GM12878 (cell line): ENCODE results near the gene ADAMTSL1. TPM values are rescaled to one million over a fixed set of nuclear protein-coding genes. Genes with fewer than 3 reads are reported as not detected.

ENCODE experiments used
- ATAC-seq: fragments of 200-7000 bp; cut with Tn5 transposase; 3 replicates; pipeline ENCODE4 v1.9.1; 2020; ENCODE audit warnings: mild to moderate bottlenecking, moderate library complexity
- BruUV-seq: library from RNA; stranded (reverse); fragments of 400-500 nt; replicated peaks from 2 replicates; lab custom pipeline; 2021; lab: Mats Ljungman, UMichigan
- CTCF ChIA-PET: fragments of 300-600 bp; sonication (Branson Sonifier 250); formaldehyde crosslinking; extraction: SDS; loops from one replicate; lab custom pipeline; 2021; ENCODE audit warnings: inconsistent platforms; lab: Yijun Ruan, JAX
- POLR2A ChIA-PET: fragments of 350-600 bp; formaldehyde crosslinking; extraction: SDS; loops from one replicate; lab custom pipeline; 2021; ENCODE audit warnings: inconsistent platforms; lab: Charles Lee
- RAD21 ChIA-PET: fragments of 300-600 bp; sonication (Branson Sonifier 250); formaldehyde crosslinking; loops from one replicate; lab custom pipeline; 2023; ENCODE audit warnings: antibody characterized with exemption; ENCODE audit not compliant: unreplicated experiment; lab: Charles Lee
- SMC1A ChIA-PET: fragments of 300-600 bp; sonication (Branson Sonifier 250); formaldehyde crosslinking; loops from one replicate; lab custom pipeline; 2023; ENCODE audit not compliant: unreplicated experiment, uncharacterized antibody; lab: Charles Lee
- DNase-seq: peaks from one replicate; pipeline ENCODE4 v3.0.0-alpha.2; 2011; ENCODE audit warnings: low read depth, low spot score
- FAIRE-seq: peaks from 3 replicates; lab custom pipeline; 2011; peaks lifted over from hg19 to GRCh38; lab: Jason Lieb, UNC
- H2AFZ ChIP-seq: 2 replicates; pipeline ENCODE4 v1.6.0; 2011; ENCODE audit warnings: low read depth, low read length, control low read depth; ENCODE audit not compliant: control insufficient read depth
- H3K27ac ChIP-seq: 2 replicates; pipeline ENCODE4 v1.5.1; 2011; ENCODE audit warnings: control low read depth; ENCODE audit not compliant: control insufficient read depth, insufficient read depth
- H3K27me3 ChIP-seq, 2 experiments: replicated peaks in 1 of 2; 2 replicates each; pipeline versions ENCODE4 v1.6.0 to v1.6.1; 2011; ENCODE audit warnings: low read length in 1 of 2; ENCODE audit not compliant: control insufficient read depth in 2 of 2, insufficient read depth in 2 of 2
- H3K36me3 ChIP-seq, 2 experiments: 2 replicates each; pipeline ENCODE4 v1.5.1; 2011; ENCODE audit warnings: low read length in 1 of 2; ENCODE audit not compliant: control insufficient read depth in 2 of 2, insufficient read depth in 2 of 2
- H3K4me1 ChIP-seq: 2 replicates; pipeline ENCODE4 v1.6.1; 2011; ENCODE audit warnings: mild to moderate bottlenecking, low read length, moderate library complexity, mixed read lengths; ENCODE audit not compliant: control insufficient read depth, insufficient read depth
- H3K4me2 ChIP-seq: 2 replicates; pipeline ENCODE4 v1.6.0; 2011; ENCODE audit warnings: control low read depth; ENCODE audit not compliant: control insufficient read depth, insufficient read depth
- H3K4me3 ChIP-seq: fragments of 200-600 bp; sonication (generic); 2 replicates; pipeline ENCODE4 v1.5.1; 2016
- H3K79me2 ChIP-seq: 2 replicates; pipeline ENCODE4 v1.6.0; 2011; ENCODE audit warnings: low read length; ENCODE audit not compliant: control insufficient read depth, insufficient read depth
- H3K9ac ChIP-seq: 2 replicates; pipeline ENCODE4 v1.8.0; 2011; ENCODE audit warnings: low read length, control low read depth, mixed read lengths; ENCODE audit not compliant: control insufficient read depth, insufficient read depth
- H3K9me3 ChIP-seq: replicated peaks from 3 replicates; pipeline ENCODE4 v1.5.1; 2011; ENCODE audit warnings: mild to moderate bottlenecking, low read length; ENCODE audit not compliant: control insufficient read depth, insufficient read depth
- H4K20me1 ChIP-seq: 2 replicates; pipeline ENCODE4 v1.6.0; 2011; ENCODE audit not compliant: control insufficient read depth, insufficient read depth
- CBX5 ChIP-seq: sonication (generic); IDR thresholded peaks from 2 replicates; pipeline ENCODE4 v1.6.1; 2016; ENCODE audit warnings: low read depth, moderate library complexity, mild to moderate bottlenecking, inconsistent platforms
- ELK1 ChIP-seq: IDR thresholded peaks from 2 replicates; pipeline ENCODE4 v1.6.1; 2012; ENCODE audit warnings: low read depth, low read length, improper control_type of control experiment
- FOXK2 ChIP-seq: fragments of 450-650 bp; IDR thresholded peaks from 2 replicates; pipeline ENCODE4 v1.6.1; 2017; ENCODE audit warnings: mild to moderate bottlenecking, moderate library complexity
- IKZF1 ChIP-seq: fragments of 450-650 bp; conservative IDR thresholded peaks from 2 replicates; pipeline ENCODE4 v1.6.1; 2017; ENCODE audit warnings: antibody characterized with exemption, mild to moderate bottlenecking
- IRF4 ChIP-seq: IDR thresholded peaks from 2 replicates; pipeline ENCODE4 v1.6.1; 2011; ENCODE audit warnings: low read depth, low read length
- MXI1 ChIP-seq: fragments of 150-350 bp; IDR thresholded peaks from 2 replicates; pipeline ENCODE4 v1.6.1; 2011; ENCODE audit warnings: low read depth, mild to moderate bottlenecking, inconsistent platforms, low read length, improper control_type of control experiment
- NFIC ChIP-seq: IDR thresholded peaks from 2 replicates; pipeline ENCODE4 v1.6.1; 2012; ENCODE audit warnings: low read depth, mild to moderate bottlenecking, inconsistent platforms, low read length, moderate library complexity
- NKRF ChIP-seq: fragments of 450-650 bp; conservative IDR thresholded peaks from 2 replicates; pipeline ENCODE4 v1.6.1; 2017; ENCODE audit warnings: mild to moderate bottlenecking, moderate library complexity
- PBX3 ChIP-seq: IDR thresholded peaks from 2 replicates; pipeline ENCODE4 v1.6.1; 2011; ENCODE audit warnings: mild to moderate bottlenecking, low read depth, low read length, moderate library complexity; ENCODE audit not compliant: insufficient replicate concordance
- POLR2AphosphoS2 ChIP-seq: IDR thresholded peaks from 2 replicates; pipeline ENCODE4 v1.6.1; 2011; ENCODE audit warnings: low read depth, mild to moderate bottlenecking, low read length, improper control_type of control experiment, moderate library complexity
- POLR2AphosphoS5 ChIP-seq: IDR thresholded peaks from 2 replicates; pipeline ENCODE4 v1.6.1; 2011; ENCODE audit warnings: mild to moderate bottlenecking, low read length, inconsistent platforms
- SMAD5 ChIP-seq: IDR thresholded peaks from 2 replicates; pipeline ENCODE4 v1.6.1; 2016; ENCODE audit warnings: antibody characterized with exemption, low read depth
- SUZ12 ChIP-seq: fragments of 200-600 bp; sonication (generic); IDR thresholded peaks from one replicate; pipeline ENCODE4 v1.6.1; 2018; ENCODE audit warnings: antibody characterized with exemption, mild to moderate bottlenecking; ENCODE audit not compliant: unreplicated experiment
- TARDBP ChIP-seq: IDR thresholded peaks from 2 replicates; pipeline ENCODE4 v1.6.1; 2016; ENCODE audit warnings: borderline replicate concordance
- YY1 ChIP-seq: IDR thresholded peaks from 2 replicates; pipeline ENCODE4 v1.6.1; 2011; ENCODE audit warnings: low read depth, mild to moderate bottlenecking, low read length
- WGBS: methylation state at CpG from one replicate; pipeline ENCODE4 v1.1.6; 2016; ENCODE audit warnings: low lambda C conversion rate; ENCODE audit not compliant: insufficient replicate concordance, insufficient coverage; ENCODE audit errors: missing lambda C conversion rate; 5-methylcytosine and 5-hydroxymethylcytosine counted together
- in situ Hi-C: fragments of 300-500 bp; cut with MboI; formaldehyde crosslinking; loops from 9 replicates; pipeline ENCODE4 v1.14.3; 2018; ENCODE audit warnings: mixed read lengths
- intact Hi-C: fragments of 100-400 bp; cut with micrococcal nuclease; formaldehyde crosslinking; loops from one replicate; pipeline ENCODE4 v1.14.2; 2022; ENCODE audit not compliant: unreplicated experiment
- polyA plus RNA-seq, 11 experiments: library from polyadenylated mRNA; depleted of rRNA in 4 of 11; unstranded in 6 of 11; stranded (reverse) in 5 of 11; fragments of >200 nt; fragmentation: Nextera tagmentation in 4 of 11; fragmentation: Illumina TruSeq in 1 of 11; extraction: Ambion mirVana in 4 of 11; extraction: Trizol in 1 of 11; gene quantifications; 1 replicate in 1 of 11; 2 replicates in 10 of 11; pipeline versions ENCODE4 v1.2.1 to v1.2.3, GENCODE V29; 2011 to 2016; ENCODE audit warnings: inconsistent platforms in 2 of 11, missing spikeins in 2 of 11, low read depth in 1 of 11
- total RNA-seq, 4 experiments: library from RNA; depleted of rRNA in 3 of 4; stranded (reverse); fragments of >200 nt in 3 of 4; fragmentation: Illumina TruSeq in 1 of 4; extraction: Trizol in 1 of 4; gene quantifications; 2 replicates each; pipeline versions ENCODE4 v1.2.1 to v1.2.3, GENCODE V29; 2013 to 2021
- TF ChIP-seq, protein P1 (sequence below): IDR thresholded peaks from 2 replicates; pipeline ENCODE4 v1.6.1; 2012; ENCODE audit warnings: mild to moderate bottlenecking, low read depth, low read length

Gene ADAMTSL1
- total and polyA plus RNA-seq, 10 of the 15 experiments (the other 5 are each of a cell fraction or from before 2014, with no cell fraction given) = 0.01 to 0.10 (median 0.07) TPM; not detected in 6

DNA sequence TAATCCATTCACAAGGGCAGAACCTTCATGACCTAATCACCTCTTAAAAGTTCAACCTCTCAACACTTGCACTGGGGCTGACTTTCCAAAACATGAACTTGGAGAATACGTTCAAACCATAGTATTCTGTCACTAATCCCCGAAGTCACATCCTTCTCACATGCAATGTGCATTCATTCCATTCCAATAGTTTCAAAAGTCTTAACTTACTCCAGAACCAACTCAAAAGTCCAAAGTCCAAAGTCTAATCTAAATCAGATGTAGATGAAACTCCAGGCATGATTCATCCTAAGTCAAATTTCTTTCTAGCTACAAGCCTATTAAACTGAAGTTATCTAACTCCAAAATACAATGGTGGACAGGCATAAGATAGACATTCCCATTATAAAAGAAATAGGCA is 21.7 kb upstream of the ADAMTSL1 start (continued):
- TF ChIP-seq SMAD5 = no peak

DNA sequence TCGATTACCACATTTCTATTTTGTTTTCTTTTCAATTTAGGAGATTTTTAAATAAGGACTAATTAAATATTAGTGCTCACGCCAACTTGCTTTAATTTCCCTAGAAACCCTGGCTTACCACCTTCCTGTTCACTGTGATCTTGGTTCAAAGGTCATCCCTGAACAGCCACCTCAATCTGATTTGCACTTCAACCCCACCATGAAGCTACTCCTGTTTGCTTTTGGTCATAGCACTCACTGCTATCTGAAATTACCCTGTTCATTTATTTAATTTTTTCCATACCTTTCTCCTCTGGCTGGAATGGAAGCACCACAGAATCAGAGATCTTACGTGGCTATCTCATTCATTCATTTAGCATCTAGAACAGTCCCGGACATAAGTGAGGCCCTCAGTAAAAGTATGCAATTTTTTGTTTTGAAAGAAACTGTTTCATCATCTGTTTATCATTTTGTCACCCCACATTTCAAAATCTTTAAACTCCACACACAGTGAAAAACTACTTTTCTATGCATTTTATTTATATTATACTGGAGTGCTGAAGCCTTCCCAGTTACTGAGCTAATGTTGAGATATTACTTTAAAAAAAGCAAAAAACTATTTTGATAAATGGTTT is 17.2 kb upstream of the ADAMTSL1 start:
- no peak for ATAC-seq
- Histone ChIP-seq H3K9ac (no peak overlapping the region), H3K4me3 (no peak overlapping the region), H3K36me3 (no peaks in the 10 kb centered on the region), H3K9me3 (no peaks in the 10 kb centered on the region), H2AFZ (no peak overlapping the region), H3K79me2 (no peaks in the 10 kb centered on the region), H3K4me2 (no peak overlapping the region), H4K20me1 (no peaks in the 10 kb centered on the region), H3K27ac (no peak overlapping the region), H3K27me3 (no peaks in the 10 kb centered on the region), H3K4me1 (no peaks in the 10 kb centered on the region)
- CTCF ChIA-PET = interaction anchor here (0.6 kb wide), 1 partner anchor 14 kb away, joined by 4 read pairs; no protein-coding TSS in a partner anchor
- no TSS peak for BruUV-seq
- intact Hi-C loops = no loop called here
- in situ Hi-C loops = no loop called here
- RAD21 ChIA-PET = no interaction called here
- DNase-seq = no peak
- POLR2A ChIA-PET = no interaction called here
- SMC1A ChIA-PET = no interaction called here
- FAIRE-seq = no peak
- 20% methylated on average over 4 of the region's 4 CpGs for WGBS
- TF ChIP-seq YY1 (no peak), ELK1 (no peak), POLR2AphosphoS2 (no peak), FOXK2 (no peak), IRF4 (no peak), PBX3 (no peak), POLR2AphosphoS5 (no peak), CBX5 (no peak), MXI1 (no peak), IKZF1 (no peak), NFIC (no peak), SUZ12 (no peak), TARDBP (no peak), NKRF (no peak)
- TF ChIP-seq, protein P1, sequence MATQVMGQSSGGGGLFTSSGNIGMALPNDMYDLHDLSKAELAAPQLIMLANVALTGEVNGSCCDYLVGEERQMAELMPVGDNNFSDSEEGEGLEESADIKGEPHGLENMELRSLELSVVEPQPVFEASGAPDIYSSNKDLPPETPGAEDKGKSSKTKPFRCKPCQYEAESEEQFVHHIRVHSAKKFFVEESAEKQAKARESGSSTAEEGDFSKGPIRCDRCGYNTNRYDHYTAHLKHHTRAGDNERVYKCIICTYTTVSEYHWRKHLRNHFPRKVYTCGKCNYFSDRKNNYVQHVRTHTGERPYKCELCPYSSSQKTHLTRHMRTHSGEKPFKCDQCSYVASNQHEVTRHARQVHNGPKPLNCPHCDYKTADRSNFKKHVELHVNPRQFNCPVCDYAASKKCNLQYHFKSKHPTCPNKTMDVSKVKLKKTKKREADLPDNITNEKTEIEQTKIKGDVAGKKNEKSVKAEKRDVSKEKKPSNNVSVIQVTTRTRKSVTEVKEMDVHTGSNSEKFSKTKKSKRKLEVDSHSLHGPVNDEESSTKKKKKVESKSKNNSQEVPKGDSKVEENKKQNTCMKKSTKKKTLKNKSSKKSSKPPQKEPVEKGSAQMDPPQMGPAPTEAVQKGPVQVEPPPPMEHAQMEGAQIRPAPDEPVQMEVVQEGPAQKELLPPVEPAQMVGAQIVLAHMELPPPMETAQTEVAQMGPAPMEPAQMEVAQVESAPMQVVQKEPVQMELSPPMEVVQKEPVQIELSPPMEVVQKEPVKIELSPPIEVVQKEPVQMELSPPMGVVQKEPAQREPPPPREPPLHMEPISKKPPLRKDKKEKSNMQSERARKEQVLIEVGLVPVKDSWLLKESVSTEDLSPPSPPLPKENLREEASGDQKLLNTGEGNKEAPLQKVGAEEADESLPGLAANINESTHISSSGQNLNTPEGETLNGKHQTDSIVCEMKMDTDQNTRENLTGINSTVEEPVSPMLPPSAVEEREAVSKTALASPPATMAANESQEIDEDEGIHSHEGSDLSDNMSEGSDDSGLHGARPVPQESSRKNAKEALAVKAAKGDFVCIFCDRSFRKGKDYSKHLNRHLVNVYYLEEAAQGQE = no peak
